ENCODE data around the gene NDUFA6. TPM values are rescaled to one million over a fixed set of nuclear protein-coding genes. Genes with fewer than 3 reads are reported as not detected.
A peak's percentile ranks its signal among the peaks of the same experiment; 100 is the strongest.

Gene NDUFA6
- total and polyA plus RNA-seq, 2 of the 13 experiments (the other 11 are each of a cell fraction or from before 2014, with no cell fraction given) = 68.5 to 87.8 TPM

- TF ChIP-seq SRY (CRISPR knock-in tag; IDR thresholded peaks at IDR 0.05) (peak; percentile 60; the same call in 1 of the 2 replicates), STAG1 (CRISPR knock-in tag; IDR thresholded peaks at IDR 0.05) (no peak), ZNF883 (CRISPR knock-in tag; IDR thresholded peaks at IDR 0.05; ENCODE audit: not compliant biosample characterization) (peak; percentile 91), NR3C1 (CRISPR knock-in tag; IDR thresholded peaks at IDR 0.05) (no peak), E2F5 (CRISPR knock-in tag; conservative IDR thresholded peaks at IDR 0.05) (peak; percentile 82; the same call in 1 of the 2 replicates), THYN1 (CRISPR knock-in tag; IDR thresholded peaks at IDR 0.05; ENCODE audit: borderline replicate concordance, low read depth) (peak; percentile 49; the same call in 1 of the 2 replicates), PTBP1 (IDR thresholded peaks at IDR 0.05; ENCODE audit: low read depth, low read length, poor library complexity, severe bottlenecking) (no peak), ZNF569 (CRISPR knock-in tag; IDR thresholded peaks at IDR 0.05; ENCODE audit: borderline replicate concordance) (no peak), SOX5 (CRISPR knock-in tag; IDR thresholded peaks at IDR 0.05; ENCODE audit: borderline replicate concordance) (peak; percentile 51; the same call in 1 of the 2 replicates), SP1 (IDR thresholded peaks at IDR 0.05) (no peak), SP1 (CRISPR knock-in tag; IDR thresholded peaks at IDR 0.05) (peak; percentile 64), KAT7 (CRISPR knock-in tag; IDR thresholded peaks at IDR 0.05; ENCODE audit: borderline replicate concordance) (no peak), PRDM10 (CRISPR knock-in tag; IDR thresholded peaks at IDR 0.05; ENCODE audit: low read depth) (0 out of 2 replicates have a peak, but pooled peaks have one; percentile 64), MYC (CRISPR knock-in tag; IDR thresholded peaks at IDR 0.05; ENCODE audit: borderline replicate concordance) (peak; percentile 77; the same call in 1 of the 2 replicates), ZNF44 (CRISPR knock-in tag; IDR thresholded peaks at IDR 0.05) (no peak; the same call in 1 of the 2 replicates), ZSCAN9 (CRISPR knock-in tag; IDR thresholded peaks at IDR 0.05; ENCODE audit: borderline replicate concordance) (peak; percentile 83; the same call in 1 of the 2 replicates), ATAD3A (CRISPR knock-in tag; IDR thresholded peaks at IDR 0.05) (no peak), ZSCAN21 (CRISPR knock-in tag; IDR thresholded peaks at IDR 0.05; ENCODE audit: borderline replicate concordance) (peak; percentile 82; the same call in 1 of the 2 replicates), ZFP36 (IDR thresholded peaks at IDR 0.05; ENCODE audit: borderline replicate concordance, low read depth, low read length, partially characterized antibody) (no peak), ZNF160 (CRISPR knock-in tag; IDR thresholded peaks at IDR 0.05) (peak; percentile 62; the same call in 1 of the 2 replicates), SMARCE1 (IDR thresholded peaks at IDR 0.05; ENCODE audit: borderline replicate concordance) (no peak), SMC3 (IDR thresholded peaks at IDR 0.05; ENCODE audit: low read length) (no peak), SMARCC2 (IDR thresholded peaks at IDR 0.05) (no peak), POLR2AphosphoS5 (IDR thresholded peaks at IDR 0.05; ENCODE audit: low read depth, low read length) (peak; percentile 85), ZSCAN31 (CRISPR knock-in tag; IDR thresholded peaks at IDR 0.05; ENCODE audit: low read depth) (peak; percentile 68), ZNF746 (CRISPR knock-in tag; IDR thresholded peaks at IDR 0.05) (no peak; the same call in 1 of the 2 replicates)
Measured at GRCh38 chr22:42070517-42071422, 19.8 kb downstream of the NDUFA6 start, which contains the start of gene NAGA (continued).

Data from HepG2 (cell line).